Spleen (tissue), 7 donors: ENCODE data around the gene CACNA1D.

Experiments
- POLR2A ChIP-seq, 3 donors: fragments of 450-650 bp; IDR thresholded peaks; one replicate each; pipeline ENCODE4 v1.5.1; 2017; ENCODE audit warnings: antibody characterized with exemption in 3 of 3, mild to moderate bottlenecking in 1 of 3
- POLR2AphosphoS5 ChIP-seq, 3 donors: sonication (generic); formaldehyde crosslinking; IDR thresholded peaks; one replicate each; pipeline ENCODE4 v1.5.1; 2017; ENCODE audit warnings: antibody characterized with exemption in 3 of 3
- TF ChIP-seq, protein P1 (sequence below), 11 experiments: fragments of 200-600 bp in 7 of 11; fragments of 450-650 bp in 4 of 11; sonication (generic) in 4 of 11; IDR thresholded peaks in 8 of 11; conservative IDR thresholded peaks in 3 of 11; 1 replicate in 7 of 11; 2 replicates in 4 of 11; pipeline versions ENCODE4 v1.4.0 to v1.8.0; 2016 to 2021; ENCODE audit warnings: antibody characterized with exemption in 11 of 11, inconsistent platforms in 4 of 11, mild to moderate bottlenecking in 1 of 11
- donor health status: DM: no; HTN: no; CAD: no; lungs with moderate emphysema.
- donor health status: DM: no; HTN: no; CAD: no.
- donor health status: DM: no; HTN: no; CAD: no.

DNA sequence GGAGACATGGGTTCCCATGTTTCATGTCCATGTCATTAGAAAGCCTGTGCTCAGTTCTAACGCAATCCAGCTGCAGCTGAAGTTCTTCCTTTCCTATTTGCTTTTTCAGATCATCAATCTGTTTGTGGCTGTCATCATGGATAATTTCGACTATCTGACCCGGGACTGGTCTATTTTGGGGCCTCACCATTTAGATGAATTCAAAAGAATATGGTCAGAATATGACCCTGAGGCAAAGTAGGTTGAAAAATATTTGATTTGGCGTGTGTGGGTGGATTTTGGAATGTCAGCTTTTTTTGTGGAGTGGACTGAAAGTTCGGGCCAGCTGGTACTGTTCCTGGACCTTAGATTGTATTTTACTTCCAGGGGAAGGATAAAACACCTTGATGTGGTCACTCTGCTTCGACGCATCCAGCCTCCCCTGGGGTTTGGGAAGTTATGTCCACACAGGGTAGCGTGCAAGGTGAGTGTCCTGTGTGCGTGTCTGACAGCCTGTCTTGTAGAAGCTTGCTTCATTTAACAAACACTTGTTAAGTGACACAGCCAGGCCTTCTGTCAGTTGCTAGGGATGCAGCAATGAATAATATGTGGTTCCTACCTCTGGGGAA lies 282.2 kb downstream of the CACNA1D start:
- TF ChIP-seq, protein P1, sequence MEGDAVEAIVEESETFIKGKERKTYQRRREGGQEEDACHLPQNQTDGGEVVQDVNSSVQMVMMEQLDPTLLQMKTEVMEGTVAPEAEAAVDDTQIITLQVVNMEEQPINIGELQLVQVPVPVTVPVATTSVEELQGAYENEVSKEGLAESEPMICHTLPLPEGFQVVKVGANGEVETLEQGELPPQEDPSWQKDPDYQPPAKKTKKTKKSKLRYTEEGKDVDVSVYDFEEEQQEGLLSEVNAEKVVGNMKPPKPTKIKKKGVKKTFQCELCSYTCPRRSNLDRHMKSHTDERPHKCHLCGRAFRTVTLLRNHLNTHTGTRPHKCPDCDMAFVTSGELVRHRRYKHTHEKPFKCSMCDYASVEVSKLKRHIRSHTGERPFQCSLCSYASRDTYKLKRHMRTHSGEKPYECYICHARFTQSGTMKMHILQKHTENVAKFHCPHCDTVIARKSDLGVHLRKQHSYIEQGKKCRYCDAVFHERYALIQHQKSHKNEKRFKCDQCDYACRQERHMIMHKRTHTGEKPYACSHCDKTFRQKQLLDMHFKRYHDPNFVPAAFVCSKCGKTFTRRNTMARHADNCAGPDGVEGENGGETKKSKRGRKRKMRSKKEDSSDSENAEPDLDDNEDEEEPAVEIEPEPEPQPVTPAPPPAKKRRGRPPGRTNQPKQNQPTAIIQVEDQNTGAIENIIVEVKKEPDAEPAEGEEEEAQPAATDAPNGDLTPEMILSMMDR (IDR thresholded peaks at IDR 0.05 in 8 of 11, conservative IDR thresholded peaks at IDR 0.05 in 3 of 11): no peak
- TF ChIP-seq POLR2AphosphoS5 (IDR thresholded peaks at IDR 0.05) (no peak), POLR2A (IDR thresholded peaks at IDR 0.05) (no peak)
